DND-41 (cell line): ENCODE measurements around the gene POU2AF2.

Source experiments
- ATAC-seq: fragments of 200-7000 bp; cut with Tn5 transposase; 3 replicates; pipeline ENCODE4 v1.9.1; 2021; ENCODE audit warnings: low read depth; ENCODE audit not compliant: insufficient read depth
- DNase-seq: peaks from one replicate; pipeline ENCODE4 v3.0.0-alpha.2; 2020
- H2AFZ ChIP-seq: 2 replicates; pipeline ENCODE4 v1.6.0; 2012; ENCODE audit warnings: low read depth, low read length
- H3K27ac ChIP-seq: 2 replicates; pipeline ENCODE4 v1.5.1; 2012; ENCODE audit warnings: low read length, inconsistent platforms
- H3K27me3 ChIP-seq: fragments of 200-600 bp; sonication (generic); 2 replicates; pipeline ENCODE4 v1.6.0; 2012; ENCODE audit warnings: low read length, mild to moderate bottlenecking, inconsistent platforms; ENCODE audit not compliant: insufficient read depth, poor library complexity
- H3K36me3 ChIP-seq: 2 replicates; pipeline ENCODE4 v1.5.1; 2012; ENCODE audit warnings: low read length, inconsistent platforms; ENCODE audit not compliant: insufficient read depth
- H3K4me1 ChIP-seq: 2 replicates; pipeline ENCODE4 v1.5.1; 2012; ENCODE audit warnings: mild to moderate bottlenecking, low read length; ENCODE audit not compliant: insufficient read depth
- H3K4me2 ChIP-seq: 2 replicates; pipeline ENCODE4 v1.6.0; 2012; ENCODE audit warnings: mild to moderate bottlenecking, moderate library complexity, low read length, inconsistent platforms; ENCODE audit not compliant: insufficient read depth
- H3K4me3 ChIP-seq, 2 experiments: fragments of 200-600 bp in 1 of 2; shearing (Covaris generic) in 1 of 2; 2 replicates each; pipeline ENCODE4 v1.5.1; 2012 to 2016; ENCODE audit warnings: inconsistent platforms in 2 of 2, low read length in 2 of 2, mild to moderate bottlenecking in 2 of 2, low read depth in 1 of 2, moderate library complexity in 1 of 2
- H3K79me2 ChIP-seq: 2 replicates; pipeline ENCODE4 v1.6.0; 2012; ENCODE audit warnings: low read length, inconsistent platforms; ENCODE audit not compliant: insufficient read depth
- H3K9ac ChIP-seq: 2 replicates; pipeline ENCODE4 v1.6.0; 2012; ENCODE audit warnings: low read depth, mild to moderate bottlenecking, inconsistent platforms, low read length, moderate library complexity
- H3K9me3 ChIP-seq: 2 replicates; pipeline ENCODE4 v1.5.1; 2012; ENCODE audit warnings: low read length, moderate library complexity, mild to moderate bottlenecking, inconsistent platforms; ENCODE audit not compliant: insufficient read depth, severe bottlenecking
- H4K20me1 ChIP-seq: 2 replicates; pipeline ENCODE4 v1.6.0; 2012; ENCODE audit warnings: low read length; ENCODE audit not compliant: insufficient read depth
- EZH2 ChIP-seq: IDR thresholded peaks from 3 replicates; pipeline ENCODE4 v1.6.1; 2012; ENCODE audit warnings: borderline replicate concordance, low read depth, mild to moderate bottlenecking, moderate library complexity, low read length, inconsistent platforms; ENCODE audit not compliant: severe bottlenecking
- TF ChIP-seq, protein P1 (sequence below): IDR thresholded peaks from 2 replicates; pipeline ENCODE4 v1.5.1; 2012; ENCODE audit warnings: borderline replicate concordance, low read length, moderate library complexity, mild to moderate bottlenecking; ENCODE audit not compliant: poor library complexity, severe bottlenecking; ENCODE audit errors: extremely low read depth

POU2AF2 gene

GRCh38 chr11:111209543-111210355 lies 35.8 kb upstream of the POU2AF2 start:
- Histone ChIP-seq H3K36me3 (no peaks in the 10 kb centered on the region), H3K9ac (no peak overlapping the region), H3K4me1 (no peaks in the 10 kb centered on the region), H4K20me1 (no peaks in the 10 kb centered on the region), H3K79me2 (no peaks in the 10 kb centered on the region), H3K27ac (no peak overlapping the region), H2AFZ (no peak overlapping the region), H3K4me2 (no peak overlapping the region), H3K27me3 (peaks cover 2% of the 10 kb centered on the region), H3K9me3 (no peaks in the 10 kb centered on the region), H3K4me3 (no peak overlapping the region)
- DNase-seq (no peak), ATAC-seq (no peak)
- TF ChIP-seq, protein P1, sequence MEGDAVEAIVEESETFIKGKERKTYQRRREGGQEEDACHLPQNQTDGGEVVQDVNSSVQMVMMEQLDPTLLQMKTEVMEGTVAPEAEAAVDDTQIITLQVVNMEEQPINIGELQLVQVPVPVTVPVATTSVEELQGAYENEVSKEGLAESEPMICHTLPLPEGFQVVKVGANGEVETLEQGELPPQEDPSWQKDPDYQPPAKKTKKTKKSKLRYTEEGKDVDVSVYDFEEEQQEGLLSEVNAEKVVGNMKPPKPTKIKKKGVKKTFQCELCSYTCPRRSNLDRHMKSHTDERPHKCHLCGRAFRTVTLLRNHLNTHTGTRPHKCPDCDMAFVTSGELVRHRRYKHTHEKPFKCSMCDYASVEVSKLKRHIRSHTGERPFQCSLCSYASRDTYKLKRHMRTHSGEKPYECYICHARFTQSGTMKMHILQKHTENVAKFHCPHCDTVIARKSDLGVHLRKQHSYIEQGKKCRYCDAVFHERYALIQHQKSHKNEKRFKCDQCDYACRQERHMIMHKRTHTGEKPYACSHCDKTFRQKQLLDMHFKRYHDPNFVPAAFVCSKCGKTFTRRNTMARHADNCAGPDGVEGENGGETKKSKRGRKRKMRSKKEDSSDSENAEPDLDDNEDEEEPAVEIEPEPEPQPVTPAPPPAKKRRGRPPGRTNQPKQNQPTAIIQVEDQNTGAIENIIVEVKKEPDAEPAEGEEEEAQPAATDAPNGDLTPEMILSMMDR = no peak
- no peak for TF ChIP-seq EZH2

- Histone ChIP-seq H3K9ac (no peak overlapping the region), H3K27ac (no peak overlapping the region), H3K79me2 (no peaks in the 10 kb centered on the region), H3K9me3 (no peaks in the 10 kb centered on the region), H3K4me3 (no peak overlapping the region), H3K4me2 (no peak overlapping the region), H3K27me3 (peaks cover 2% of the 10 kb centered on the region), H2AFZ (no peak overlapping the region), H3K4me1 (no peaks in the 10 kb centered on the region), H3K36me3 (no peaks in the 10 kb centered on the region), H4K20me1 (no peaks in the 10 kb centered on the region)
- TF ChIP-seq, protein P1 = no peak
- no peak for TF ChIP-seq EZH2
- DNase-seq = no peak
- ATAC-seq = no peak
Measured at GRCh38 chr11:111213256-111213655, 32.3 kb upstream of the POU2AF2 start.

GRCh38 chr11:111220721-111221120 lies 24.8 kb upstream of the POU2AF2 start:
- Histone ChIP-seq H3K9ac (no peak overlapping the region), H2AFZ (no peak overlapping the region), H3K4me2 (no peak overlapping the region), H3K27me3 (peaks cover 4% of the 10 kb centered on the region), H3K36me3 (no peaks in the 10 kb centered on the region), H3K79me2 (no peaks in the 10 kb centered on the region), H4K20me1 (no peaks in the 10 kb centered on the region), H3K27ac (no peak overlapping the region), H3K4me1 (peaks cover 10% of the 10 kb centered on the region), H3K4me3 (no peak overlapping the region), H3K9me3 (no peaks in the 10 kb centered on the region)
- no peak for TF ChIP-seq EZH2
- TF ChIP-seq, protein P1 = no peak
- no peak for DNase-seq
- no peak for ATAC-seq
